ENCODE measurements around the gene ZGPAT.

Gene ZGPAT

GRCh38 chr20:63785691-63786131, 77.9 kb downstream of the ZGPAT start:
- intact Hi-C loops (cut with DNase I), result loop anchor here (2.0 kb wide), 1 partner anchor 189 kb away; no protein-coding TSS in a partner anchor
- DNase-seq, result no peak
